AG08395 (cell line): ENCODE data around the gene TXNL4B.
"Not testable (repeated sequence)": the region's sequence is repeated elsewhere in the genome, so short reads cannot be mapped to it uniquely, and the experiment has no call there.

Experiments
- DNase-seq: peaks from one replicate; pipeline ENCODE4 v3.0.0; 2012; ENCODE audit warnings: mixed read lengths, low spot score

Gene TXNL4B

DNA sequence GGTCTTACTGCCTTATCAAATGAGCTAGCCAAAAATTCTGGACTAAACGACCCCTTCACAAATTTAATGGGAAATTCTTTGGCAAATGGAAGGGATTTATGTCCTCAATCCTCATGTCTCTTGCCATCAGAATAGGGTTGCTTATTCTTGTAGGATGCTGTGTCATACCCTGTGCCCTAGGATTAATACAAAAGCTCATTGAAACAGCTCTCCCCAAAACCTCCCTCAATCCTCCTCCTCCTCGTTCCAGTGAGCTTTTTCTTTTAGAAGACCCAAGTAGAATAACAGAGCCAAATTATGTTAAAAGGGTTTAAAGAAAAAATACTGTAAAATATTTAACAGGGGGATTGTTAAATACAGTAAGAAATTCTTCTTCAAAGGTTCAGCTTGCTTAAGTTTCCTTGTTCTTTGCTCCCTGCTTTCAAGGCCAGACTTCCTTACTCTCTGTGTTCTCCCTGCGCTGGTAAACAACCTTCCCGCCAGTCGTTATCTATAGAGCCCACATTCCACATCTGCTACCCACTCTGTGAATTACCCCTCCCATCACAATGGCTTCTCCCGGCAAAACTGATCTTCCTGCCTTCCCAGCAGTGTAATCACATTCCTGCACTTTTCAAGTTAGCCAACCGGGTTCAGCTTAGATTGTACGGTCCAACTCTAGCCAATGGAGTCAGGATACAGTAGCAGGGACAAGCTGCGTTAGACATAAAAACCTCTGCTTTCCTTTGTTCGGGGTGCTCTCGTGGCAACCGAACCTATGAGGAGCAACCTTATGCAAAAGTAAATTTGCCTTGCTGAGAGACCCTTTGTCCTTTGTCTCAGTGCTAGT is 20.7 kb downstream of the TXNL4B start:
- no peak for DNase-seq

DNA sequence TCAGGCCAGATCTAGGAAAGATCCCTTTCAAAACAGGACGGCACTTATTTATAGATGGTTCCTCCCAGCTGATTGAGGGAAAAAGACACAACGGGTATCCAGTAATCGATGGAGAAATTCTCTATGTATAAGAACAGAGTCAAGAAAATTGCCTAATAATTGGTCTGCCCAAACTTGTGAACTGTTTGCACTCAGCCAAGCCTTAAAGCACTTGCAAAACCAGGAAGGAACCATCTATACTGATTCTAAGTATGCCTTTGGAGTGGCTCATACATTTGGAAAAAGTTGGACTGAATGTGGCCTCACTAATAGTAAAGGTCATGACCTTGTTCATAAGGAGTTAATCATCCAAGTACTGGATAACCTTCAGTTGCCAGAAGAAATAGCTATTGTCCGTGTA is 24.5 kb downstream of the TXNL4B start:
- no peak for DNase-seq

DNA sequence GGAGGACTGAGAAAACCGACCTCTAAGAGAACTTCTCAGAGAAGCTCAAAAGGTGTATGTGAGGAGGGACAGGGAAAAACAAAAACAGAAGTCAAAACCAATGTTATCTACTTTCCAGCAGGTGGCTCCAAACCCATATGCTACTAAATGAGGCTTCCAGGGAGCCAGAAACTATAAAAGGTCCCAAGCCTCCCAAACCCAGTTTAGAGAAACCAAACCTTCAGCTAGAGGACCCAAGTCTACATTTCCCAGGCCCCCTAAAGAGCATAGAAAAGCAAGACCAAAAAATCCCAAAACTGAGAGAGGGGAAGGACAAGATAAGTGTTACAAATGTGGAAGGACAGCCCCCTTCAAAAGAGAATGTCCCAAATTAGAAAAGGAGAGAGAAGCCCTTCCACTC is 26.7 kb downstream of the TXNL4B start:
- peak; percentile 59 for DNase-seq

DNA sequence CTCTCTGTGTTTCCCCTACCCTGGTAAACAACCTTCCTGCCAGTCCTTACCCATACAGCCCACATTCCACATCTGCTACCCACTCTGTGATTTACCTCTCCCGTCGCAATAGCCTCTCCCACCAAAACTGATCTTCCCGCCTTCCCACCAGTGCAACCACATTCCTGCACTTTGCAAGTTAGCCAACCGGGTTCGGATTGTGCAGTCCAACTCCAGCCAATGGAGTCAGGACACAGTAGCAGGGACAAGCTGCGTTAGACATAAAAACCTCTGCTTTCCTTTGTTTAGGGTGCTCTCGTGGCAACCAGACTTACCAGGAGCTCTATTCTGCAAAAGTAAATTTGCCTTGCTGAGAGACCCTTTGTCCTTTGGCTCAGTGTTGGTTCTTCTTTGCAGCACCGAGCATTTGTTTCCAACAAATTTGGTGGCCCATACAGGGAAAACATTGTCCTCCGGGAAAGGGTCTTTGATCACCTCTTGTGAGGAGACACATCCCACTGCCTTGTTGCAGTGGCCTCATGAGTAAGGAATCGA is 29.0 kb downstream of the TXNL4B start:
- no peak for DNase-seq

DNA sequence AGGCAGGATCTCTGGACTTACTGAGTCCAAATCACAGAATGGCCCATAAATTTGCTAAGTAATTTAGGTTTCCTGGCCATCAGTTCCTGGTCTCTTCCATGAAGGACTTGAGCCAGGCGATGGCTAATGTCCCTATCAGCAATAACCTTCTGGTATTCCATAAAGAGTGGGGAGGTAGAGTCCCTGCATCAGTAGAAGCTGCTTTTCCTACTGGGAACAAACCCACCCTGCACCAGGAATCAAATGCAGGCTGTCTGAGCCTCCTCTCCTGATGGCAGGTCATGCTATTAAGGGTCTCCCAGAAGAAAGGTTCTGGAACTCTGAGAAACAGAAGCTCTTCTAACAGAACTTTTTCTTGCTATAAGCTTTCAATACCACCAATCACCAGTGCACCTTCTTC is 31.9 kb downstream of the TXNL4B start:
- no peak for DNase-seq

DNA sequence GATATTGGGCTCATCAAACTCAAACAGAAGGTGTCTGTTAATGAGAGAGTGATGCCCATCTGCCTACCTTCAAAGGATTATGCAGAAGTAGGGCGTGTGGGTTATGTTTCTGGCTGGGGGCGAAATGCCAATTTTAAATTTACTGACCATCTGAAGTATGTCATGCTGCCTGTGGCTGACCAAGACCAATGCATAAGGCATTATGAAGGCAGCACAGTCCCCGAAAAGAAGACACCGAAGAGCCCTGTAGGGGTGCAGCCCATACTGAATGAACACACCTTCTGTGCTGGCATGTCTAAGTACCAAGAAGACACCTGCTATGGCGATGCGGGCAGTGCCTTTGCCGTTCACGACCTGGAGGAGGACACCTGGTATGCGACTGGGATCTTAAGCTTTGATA is 33.0 kb downstream of the TXNL4B start:
- no peak for DNase-seq

DNA sequence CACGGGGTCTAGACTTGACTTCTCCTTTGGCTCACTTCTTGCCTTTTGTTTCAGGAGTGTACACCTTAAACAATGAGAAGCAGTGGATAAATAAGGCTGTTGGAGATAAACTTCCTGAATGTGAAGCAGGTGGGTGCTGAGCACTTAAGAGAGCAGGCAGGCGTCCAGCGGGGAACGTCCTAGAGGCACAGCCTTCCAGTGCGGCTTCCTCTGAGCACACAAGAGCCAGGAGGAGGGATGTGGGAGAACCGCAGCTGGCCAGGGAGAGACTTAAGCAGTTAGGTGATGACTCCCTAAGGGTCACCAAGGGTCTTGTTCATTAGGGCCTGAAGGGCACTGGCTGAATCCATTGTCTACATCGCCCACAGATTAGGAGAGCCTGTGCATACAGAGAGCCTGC is 34.4 kb downstream of the TXNL4B start:
- not testable (repeated sequence) for DNase-seq

DNA sequence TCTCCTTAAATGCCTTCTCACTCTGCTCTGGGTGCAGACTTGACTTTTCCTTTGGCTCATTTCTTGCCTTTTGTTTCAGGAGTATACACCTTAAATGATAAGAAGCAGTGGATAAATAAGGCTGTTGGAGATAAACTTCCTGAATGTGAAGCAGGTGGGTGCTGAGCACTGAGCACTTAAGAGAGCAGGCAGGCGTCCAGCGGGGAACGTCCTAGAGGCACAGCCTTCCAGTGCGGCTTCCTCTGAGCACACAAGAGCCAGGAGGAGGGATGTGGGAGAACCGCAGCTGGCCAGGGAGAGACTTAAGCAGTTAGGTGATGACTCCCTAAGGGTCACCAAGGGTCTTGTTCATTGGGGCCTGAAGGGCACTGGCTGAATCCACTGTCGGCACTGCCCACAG is 36.1 kb downstream of the TXNL4B start:
- not testable (repeated sequence) for DNase-seq

DNA sequence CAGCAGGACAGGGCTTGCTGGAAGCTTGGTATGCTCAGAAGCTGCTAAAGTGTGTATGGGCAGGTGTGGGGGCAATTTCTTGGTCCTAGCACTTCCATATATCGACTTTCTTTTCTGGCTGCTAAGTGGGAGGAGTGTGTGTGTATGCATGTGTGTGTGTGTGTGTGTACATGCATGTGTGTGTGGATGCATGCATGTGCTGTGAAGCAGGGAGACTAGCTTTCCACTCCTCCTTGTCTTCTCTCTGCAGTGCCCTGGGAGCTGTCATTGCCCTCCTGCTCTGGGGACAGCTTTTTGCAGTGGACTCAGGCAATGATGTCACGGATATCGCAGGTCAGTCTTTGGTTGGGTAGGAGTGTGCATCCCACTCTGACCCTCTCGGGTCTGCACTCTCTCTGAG is 37.5 kb downstream of the TXNL4B start:
- no peak for DNase-seq

DNA sequence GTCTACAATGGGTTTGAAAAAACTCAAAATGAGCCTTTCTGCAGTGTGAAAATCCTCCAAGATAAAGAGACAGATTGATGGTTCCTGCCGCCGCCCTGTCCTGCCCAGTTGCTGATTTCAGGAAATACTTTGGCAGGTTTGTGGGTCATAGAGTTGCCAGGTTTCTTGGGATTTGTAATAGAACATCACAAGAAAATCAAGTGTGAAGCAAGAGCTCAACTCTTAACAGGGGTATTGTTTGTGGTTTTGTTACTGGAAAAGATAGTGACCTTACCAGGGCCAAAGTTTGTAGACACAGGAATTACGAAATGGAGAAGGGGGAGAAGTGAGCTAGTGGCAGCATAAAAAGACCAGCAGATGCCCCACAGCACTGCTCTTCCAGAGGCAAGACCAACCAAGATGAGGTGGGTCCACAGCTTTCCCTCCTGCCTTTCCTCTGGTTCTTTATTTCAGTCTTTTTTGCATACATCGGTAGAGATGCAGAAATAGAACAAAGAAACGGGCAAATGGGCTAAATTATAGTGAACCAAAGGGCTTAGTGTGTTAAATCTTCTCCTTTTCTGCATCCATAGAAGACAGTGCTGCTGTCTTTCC is 39.1 kb downstream of the TXNL4B start, which contains the start of gene HP:
Gene HP, plus strand, starts transcription at position 252 of the 594 bp plus-strand sequence. Its CDS starts 148 bp downstream, at position 400.
- not testable (repeated sequence) for DNase-seq

DNA sequence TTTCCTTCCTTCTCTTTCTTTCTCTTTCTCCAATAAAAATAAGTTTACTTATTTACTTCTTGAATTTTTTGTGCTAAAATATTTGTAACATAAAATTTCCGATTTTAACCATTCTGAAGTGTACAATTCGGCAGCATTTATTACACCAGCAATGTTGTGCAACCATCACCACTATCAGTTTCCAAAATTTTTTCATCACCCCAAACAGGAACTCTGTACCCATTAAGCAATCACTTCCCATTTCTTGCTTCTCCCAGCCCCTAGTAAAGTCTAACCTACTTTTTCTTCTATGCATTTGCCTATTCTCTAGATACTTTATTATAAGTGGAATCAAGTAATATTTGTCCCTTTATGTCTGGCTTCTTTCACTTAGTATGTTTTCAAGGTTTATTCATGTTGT is 41.6 kb downstream of the TXNL4B start:
- DNase-seq = no peak

DNA sequence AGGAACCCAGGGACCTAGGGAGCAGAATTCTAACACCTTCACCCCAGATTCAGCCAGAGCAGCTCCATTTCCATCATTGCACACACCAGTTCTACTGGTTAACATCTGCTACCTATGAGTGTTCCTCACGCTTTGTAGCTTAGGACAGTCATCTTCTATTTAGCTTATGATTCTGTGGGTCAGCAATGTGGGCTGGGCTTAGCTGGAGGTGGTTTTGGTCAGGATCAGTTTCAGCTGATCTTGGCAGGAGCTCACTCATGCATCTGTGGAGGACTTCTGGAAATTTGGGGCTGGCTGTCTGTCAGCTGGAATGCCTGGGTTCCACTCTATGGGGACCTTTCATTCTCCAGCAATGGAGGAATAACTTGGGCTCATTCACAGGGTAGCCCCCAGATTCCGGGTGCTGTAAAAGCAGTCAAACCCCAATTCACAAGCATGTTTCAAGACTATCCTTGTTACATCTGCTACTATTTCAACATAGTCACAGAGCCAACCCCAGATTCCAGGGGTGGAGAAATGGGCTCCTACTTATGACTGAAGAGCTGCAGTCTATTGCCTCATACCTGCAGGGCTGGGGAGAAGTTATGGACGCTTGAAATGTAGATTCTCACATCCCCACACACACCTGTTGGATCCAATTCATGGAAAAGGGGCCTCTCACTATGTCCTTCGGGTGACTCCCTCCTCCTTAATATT is 42.5 kb downstream of the TXNL4B start:
- DNase-seq = peak; percentile 25

DNA sequence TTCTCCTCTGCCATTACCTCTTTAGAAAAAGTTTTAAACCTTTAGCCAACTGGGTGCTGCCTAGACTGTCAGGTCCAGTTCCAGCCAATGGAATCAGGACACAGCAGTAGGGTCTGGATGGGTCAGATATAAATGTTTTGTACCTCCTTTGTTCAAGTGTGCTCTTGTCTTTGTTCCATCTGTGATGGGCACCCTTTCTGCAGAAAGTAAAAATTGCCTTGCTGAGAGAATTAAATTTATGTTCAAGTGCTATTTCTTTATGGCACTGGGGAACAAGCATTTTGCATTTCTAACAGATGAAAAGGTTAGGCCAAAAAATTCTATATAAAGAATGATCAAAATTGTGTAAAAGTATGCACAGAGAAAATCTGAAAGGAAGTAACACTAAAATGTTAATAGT is 44.3 kb downstream of the TXNL4B start:
- DNase-seq = no peak

DNA sequence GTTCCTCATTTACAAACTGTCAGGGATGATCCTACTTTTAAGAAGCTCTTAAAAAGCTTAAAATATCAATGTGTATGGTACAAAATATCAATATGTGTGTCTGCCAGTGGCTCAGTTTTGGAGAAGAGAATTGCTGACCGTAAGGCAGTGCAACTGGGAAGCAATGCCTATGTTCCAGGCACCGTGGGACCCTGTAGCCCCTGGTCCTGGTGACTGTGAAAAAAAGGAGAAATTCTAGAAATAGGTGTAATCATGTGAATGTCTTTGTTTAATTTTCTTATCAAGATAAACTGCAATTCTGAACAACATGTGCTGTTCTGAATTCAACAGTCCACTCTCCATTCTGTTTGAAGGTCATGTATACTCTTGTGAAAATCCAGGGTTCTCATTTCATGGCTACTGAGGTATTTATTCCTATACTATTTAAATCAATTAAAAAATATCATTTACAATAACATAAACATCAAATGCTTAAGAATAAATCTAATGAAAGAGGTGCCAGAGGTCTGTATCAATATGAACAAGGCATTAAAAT is 48.5 kb downstream of the TXNL4B start:
- DNase-seq = no peak

DNA sequence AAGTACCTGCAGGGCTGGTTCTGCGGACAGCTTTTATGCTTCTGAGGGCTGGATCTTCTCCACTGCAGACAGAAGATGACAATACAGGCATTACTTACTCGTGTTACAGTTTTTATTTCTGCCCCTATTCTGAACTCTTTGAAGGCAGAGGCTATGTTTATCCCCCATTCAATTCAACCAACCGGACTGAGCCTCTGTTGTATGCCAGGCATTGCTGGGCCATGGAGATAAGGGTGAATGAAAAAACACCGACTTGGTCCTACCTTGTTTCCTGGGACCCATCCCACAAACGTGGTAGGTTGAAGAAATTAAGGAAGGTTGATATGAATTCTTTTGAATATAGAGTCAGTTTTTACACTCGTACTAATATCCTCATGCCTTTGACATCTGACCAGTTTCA is 49.1 kb downstream of the TXNL4B start:
- DNase-seq = no peak

DNA sequence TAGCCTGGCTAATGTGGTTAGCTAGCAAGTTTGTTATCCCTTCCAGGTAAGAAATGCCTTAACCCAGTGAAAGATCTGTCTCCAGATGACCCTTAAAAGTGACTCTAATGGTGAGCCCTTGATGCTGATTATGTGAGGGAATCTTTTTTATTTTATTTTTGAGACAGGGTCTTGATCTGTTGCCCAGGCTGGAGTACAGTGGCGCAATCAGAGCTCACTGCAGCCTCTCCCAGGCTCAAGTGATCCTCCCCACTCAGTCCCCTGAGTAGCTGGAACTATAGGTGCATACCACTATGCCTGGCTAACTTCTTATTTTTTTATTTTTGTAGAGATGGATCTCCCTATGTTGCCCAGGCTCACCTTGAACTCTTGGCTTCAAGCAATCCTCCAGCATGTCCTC is 49.9 kb downstream of the TXNL4B start:
- no peak for DNase-seq

DNA sequence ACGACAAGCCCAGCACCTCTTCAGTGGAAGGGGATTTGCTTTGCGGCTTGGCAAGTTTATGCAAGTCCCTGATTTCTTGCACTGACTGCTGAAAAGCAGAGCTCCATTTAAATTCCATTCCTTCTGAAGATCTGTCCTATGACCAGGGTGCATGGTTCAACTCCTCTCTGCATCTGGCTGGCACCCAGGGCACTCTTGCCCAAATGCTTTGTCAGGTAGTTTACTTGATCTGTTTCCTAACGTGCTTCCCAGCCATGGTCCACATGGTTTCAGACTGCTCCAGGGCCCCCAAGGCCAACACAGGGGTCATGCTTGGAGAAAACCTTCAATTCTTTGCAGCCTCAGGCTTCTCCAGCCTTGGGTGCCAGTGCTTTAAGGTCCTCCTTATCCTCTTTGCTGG is 50.4 kb downstream of the TXNL4B start:
- no peak for DNase-seq

DNA sequence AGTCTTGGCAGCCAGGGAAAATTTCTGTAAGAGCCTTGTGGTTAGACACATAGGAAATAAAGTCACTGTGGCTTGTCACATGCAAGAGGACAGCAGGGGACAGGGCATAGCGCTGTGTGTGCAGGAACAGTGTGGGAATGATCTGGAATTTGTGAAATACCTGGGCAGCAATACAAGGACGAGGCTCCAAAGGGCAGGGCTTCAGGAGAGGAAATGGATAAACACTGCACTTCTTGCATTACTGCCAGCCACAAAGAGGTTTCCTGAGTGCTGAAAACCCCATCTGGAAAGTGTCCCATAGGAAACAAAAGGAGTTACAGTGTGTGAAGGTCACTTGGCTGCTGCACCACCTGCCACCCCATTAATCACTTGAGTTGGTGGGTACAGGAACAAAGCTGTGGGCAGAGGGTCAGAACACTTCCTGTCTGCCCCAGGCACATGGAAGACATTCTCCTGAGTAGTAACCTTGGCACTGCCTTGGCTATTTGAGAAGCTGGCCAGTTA is 51.2 kb downstream of the TXNL4B start:
- DNase-seq = no peak

DNA sequence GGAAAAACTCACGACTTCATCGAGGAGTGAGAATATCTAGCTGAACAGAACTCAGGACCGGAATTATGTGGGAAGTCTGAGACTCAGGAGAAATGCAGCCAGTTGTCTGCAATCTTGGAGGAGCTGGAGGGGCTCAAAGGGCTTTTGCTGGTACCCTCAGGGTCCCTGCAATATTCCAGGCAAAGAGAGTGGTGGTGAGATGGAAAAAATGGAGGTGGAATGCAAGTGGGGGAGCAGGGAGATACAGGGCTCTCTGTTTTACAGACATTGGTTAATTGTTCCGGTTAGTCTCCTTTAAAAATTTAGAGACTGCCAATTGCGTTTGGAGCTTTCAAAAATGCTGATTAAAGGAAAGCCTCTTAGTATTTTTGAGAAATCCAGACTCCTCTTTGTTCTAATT is 57.3 kb downstream of the TXNL4B start:
- no peak for DNase-seq
